Skeletal muscle tissue (tissue), 4 donors: ENCODE measurements around the gene TICAM2. TPM values are rescaled to one million over a fixed set of nuclear protein-coding genes. Genes with fewer than 3 reads are reported as not detected.

Experiments used
- H3K27ac ChIP-seq: one replicate; pipeline ENCODE4 v1.7.0; 2013; ENCODE audit warnings: mild to moderate bottlenecking, low read depth, low read length, inconsistent platforms
- H3K27me3 ChIP-seq, 3 donors: one replicate each; pipeline ENCODE4 v1.7.0; 2013; ENCODE audit warnings: low read length in 3 of 3; ENCODE audit not compliant: control insufficient read depth in 3 of 3, insufficient read depth in 3 of 3
- H3K36me3 ChIP-seq, 3 donors: one replicate each; pipeline ENCODE4 v1.7.0; 2013; ENCODE audit warnings: low read length in 3 of 3; ENCODE audit not compliant: control insufficient read depth in 3 of 3, insufficient read depth in 3 of 3
- H3K4me1 ChIP-seq, 3 donors: one replicate each; pipeline ENCODE4 v1.7.0; 2013; ENCODE audit warnings: low read length in 3 of 3, mild to moderate bottlenecking in 3 of 3; ENCODE audit not compliant: control insufficient read depth in 3 of 3, insufficient read depth in 3 of 3
- H3K4me3 ChIP-seq, 3 donors: one replicate each; pipeline ENCODE4 v1.7.0; 2013; ENCODE audit warnings: low read length in 3 of 3
- H3K9ac ChIP-seq, 3 donors: one replicate each; pipeline ENCODE4 v1.7.0; 2013; ENCODE audit warnings: low read length in 3 of 3, mild to moderate bottlenecking in 3 of 3, moderate library complexity in 2 of 3, low read depth in 1 of 3
- H3K9me3 ChIP-seq, 3 donors: one replicate each; pipeline ENCODE4 v1.7.0; 2013; ENCODE audit warnings: low read length in 3 of 3; ENCODE audit not compliant: control insufficient read depth in 3 of 3
- total RNA-seq: library from RNA; depleted of rRNA; stranded (reverse); fragments of >200 nt; gene quantifications from one replicate; pipeline ENCODE4 v1.2.3, GENCODE V29; 2014
- donor health status: Osteomylitis.

The TICAM2 gene
- total RNA-seq, 1 donor from 2014 or later, result 2.6 TPM

- no peak overlapping the region for H3K4me3 ChIP-seq
- peaks cover 0 to 10% (median 8%) of the 10 kb centered on the region in 3 donors for H3K36me3 ChIP-seq
- H3K9me3 ChIP-seq, result no peaks in the 10 kb centered on the region
- H3K27me3 ChIP-seq, result no peaks in the 10 kb centered on the region
- no peaks in the 10 kb centered on the region for H3K4me1 ChIP-seq
- H3K27ac ChIP-seq, result no peak overlapping the region
- H3K9ac ChIP-seq, result no peak overlapping the region
Measured at GRCh38 chr5:115577329-115577728, 24.9 kb downstream of the TICAM2 start.

GRCh38 chr5:115575167-115576070, 26.9 kb downstream of the TICAM2 start:
- Histone ChIP-seq H3K4me1 (peaks cover 0 to 7% (median 0%) of the 10 kb centered on the region in 3 donors), H3K9me3 (no peaks in the 10 kb centered on the region), H3K27me3 (no peaks in the 10 kb centered on the region), H3K36me3 (peaks cover 0 to 5% (median 4%) of the 10 kb centered on the region in 3 donors), H3K4me3 (no peak overlapping the region), H3K27ac (no peak overlapping the region), H3K9ac (no peak overlapping the region)

DNA sequence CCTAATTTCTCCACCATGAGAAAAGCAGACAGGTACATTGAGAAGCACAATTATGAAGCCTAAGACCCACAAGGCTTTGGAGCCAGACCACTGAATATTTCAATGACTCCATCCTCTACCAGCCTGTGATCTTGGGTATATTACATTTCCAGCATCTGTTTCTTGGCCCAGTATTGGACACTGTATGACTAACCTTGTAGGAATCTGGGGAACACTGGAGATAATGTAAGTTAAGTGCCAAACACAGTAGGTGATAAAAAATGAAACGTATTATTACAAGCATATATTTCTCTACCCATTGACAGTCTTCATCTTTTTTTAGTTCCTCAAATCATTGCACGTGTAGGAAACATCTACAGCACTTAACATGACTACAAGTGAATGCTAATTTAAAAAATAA, 29.1 kb downstream of the TICAM2 start:
- no peaks in the 10 kb centered on the region for H3K27me3 ChIP-seq
- H3K4me3 ChIP-seq, result no peak overlapping the region
- H3K9me3 ChIP-seq, result no peaks in the 10 kb centered on the region
- H3K9ac ChIP-seq, result no peak overlapping the region
- no peak overlapping the region for H3K27ac ChIP-seq
- peaks cover 0 to 9% (median 0%) of the 10 kb centered on the region in 3 donors for H3K4me1 ChIP-seq
- peaks cover 0 to 3% (median 0%) of the 10 kb centered on the region in 3 donors for H3K36me3 ChIP-seq

DNA sequence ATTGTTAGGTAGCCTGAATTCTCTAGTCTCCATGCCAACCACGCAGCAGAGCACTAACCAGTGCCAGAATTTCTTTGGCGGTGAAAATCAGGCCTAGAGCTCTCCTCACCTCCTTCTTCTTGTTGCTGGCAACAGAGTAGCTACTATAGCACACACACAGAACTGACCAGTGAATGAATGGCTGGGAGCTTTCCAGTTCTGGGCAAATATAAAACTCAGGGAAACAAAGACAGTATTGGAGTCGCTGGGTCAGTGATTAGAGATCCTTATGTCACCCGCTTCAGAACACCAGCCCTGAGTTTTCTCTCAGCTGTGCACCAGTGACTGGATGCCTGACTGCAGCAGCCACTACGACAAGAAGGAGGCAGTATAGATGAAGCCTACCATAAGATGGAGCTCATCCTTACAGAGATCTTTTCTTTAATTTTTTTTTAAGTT, 30.8 kb downstream of the TICAM2 start:
- Histone ChIP-seq H3K27ac (no peak overlapping the region), H3K36me3 (no peaks in the 10 kb centered on the region), H3K4me3 (no peak overlapping the region), H3K9me3 (no peaks in the 10 kb centered on the region), H3K4me1 (peaks cover 0 to 9% (median 0%) of the 10 kb centered on the region in 3 donors), H3K9ac (no peak overlapping the region), H3K27me3 (no peaks in the 10 kb centered on the region)

GRCh38 chr5:115568668-115569067, 33.6 kb downstream of the TICAM2 start:
- H3K9ac ChIP-seq, result no peak overlapping the region
- H3K27me3 ChIP-seq, result no peaks in the 10 kb centered on the region
- no peaks in the 10 kb centered on the region for H3K9me3 ChIP-seq
- H3K36me3 ChIP-seq, result no peaks in the 10 kb centered on the region
- no peak overlapping the region for H3K27ac ChIP-seq
- no peak overlapping the region for H3K4me3 ChIP-seq
- H3K4me1 ChIP-seq, result peaks cover 0 to 9% (median 0%) of the 10 kb centered on the region in 3 donors

DNA sequence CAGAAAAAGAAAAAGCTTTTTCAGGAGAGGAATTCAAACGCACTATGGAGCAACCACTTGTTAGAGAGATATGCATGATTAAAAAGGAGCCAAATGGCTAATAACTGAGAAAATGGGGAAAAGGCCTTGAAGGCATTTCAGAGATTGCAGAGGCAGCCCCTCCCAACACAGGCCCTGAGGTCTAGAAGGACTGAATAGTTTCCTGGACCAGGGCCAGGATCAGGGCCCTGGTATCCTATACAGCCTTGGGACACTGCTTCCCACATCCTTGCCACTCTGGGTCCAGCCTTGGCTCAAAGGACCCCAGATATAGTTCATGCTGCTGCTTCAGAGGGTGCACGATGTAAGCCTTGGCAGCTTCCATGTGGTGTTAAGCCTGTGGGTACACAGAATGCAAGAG, 37.0 kb downstream of the TICAM2 start:
- no peaks in the 10 kb centered on the region for H3K9me3 ChIP-seq
- no peak overlapping the region for H3K27ac ChIP-seq
- no peaks in the 10 kb centered on the region for H3K36me3 ChIP-seq
- no peak overlapping the region for H3K4me3 ChIP-seq
- peaks cover 0 to 2% (median 0%) of the 10 kb centered on the region in 3 donors for H3K4me1 ChIP-seq
- H3K27me3 ChIP-seq, result no peaks in the 10 kb centered on the region
- no peak overlapping the region for H3K9ac ChIP-seq

GRCh38 chr5:115561176-115561575, 41.1 kb downstream of the TICAM2 start:
- Histone ChIP-seq H3K4me1 (no peaks in the 10 kb centered on the region), H3K27ac (no peak overlapping the region), H3K9me3 (no peaks in the 10 kb centered on the region), H3K9ac (no peak overlapping the region), H3K4me3 (no peak overlapping the region), H3K27me3 (no peaks in the 10 kb centered on the region), H3K36me3 (no peaks in the 10 kb centered on the region)

- Histone ChIP-seq H3K27me3 (no peaks in the 10 kb centered on the region), H3K4me1 (no peaks in the 10 kb centered on the region), H3K9me3 (no peaks in the 10 kb centered on the region), H3K4me3 (no peak overlapping the region), H3K9ac (no peak overlapping the region), H3K36me3 (no peaks in the 10 kb centered on the region), H3K27ac (no peak overlapping the region)
Measured at GRCh38 chr5:115559524-115559923, 42.8 kb downstream of the TICAM2 start.

GRCh38 chr5:115558388-115558956, 43.8 kb downstream of the TICAM2 start:
- Histone ChIP-seq H3K27me3 (no peaks in the 10 kb centered on the region), H3K27ac (no peak overlapping the region), H3K9me3 (no peaks in the 10 kb centered on the region), H3K4me3 (no peak overlapping the region), H3K9ac (no peak overlapping the region), H3K36me3 (no peaks in the 10 kb centered on the region), H3K4me1 (no peaks in the 10 kb centered on the region)

- Histone ChIP-seq H3K4me1 (no peaks in the 10 kb centered on the region), H3K27ac (no peak overlapping the region), H3K9ac (no peak overlapping the region)
Measured at GRCh38 chr5:115557667-115558387, 44.5 kb downstream of the TICAM2 start.

More at GRCh38 chr5:115557667-115558387, 44.5 kb downstream of the TICAM2 start:
- Histone ChIP-seq H3K36me3 (no peaks in the 10 kb centered on the region), H3K9me3 (no peaks in the 10 kb centered on the region), H3K27me3 (no peaks in the 10 kb centered on the region), H3K4me3 (no peak overlapping the region)
